ENCODE results near the gene ACER3. TPM values are rescaled to one million over a fixed set of nuclear protein-coding genes. Genes with fewer than 3 reads are reported as not detected.
"Not testable (repeated sequence)": the region's sequence is repeated elsewhere in the genome, so short reads cannot be mapped to it uniquely, and the experiment has no call there.

The ACER3 gene
- 10.0 and 18.6 TPM in 2 replicates for total RNA-seq

DNA sequence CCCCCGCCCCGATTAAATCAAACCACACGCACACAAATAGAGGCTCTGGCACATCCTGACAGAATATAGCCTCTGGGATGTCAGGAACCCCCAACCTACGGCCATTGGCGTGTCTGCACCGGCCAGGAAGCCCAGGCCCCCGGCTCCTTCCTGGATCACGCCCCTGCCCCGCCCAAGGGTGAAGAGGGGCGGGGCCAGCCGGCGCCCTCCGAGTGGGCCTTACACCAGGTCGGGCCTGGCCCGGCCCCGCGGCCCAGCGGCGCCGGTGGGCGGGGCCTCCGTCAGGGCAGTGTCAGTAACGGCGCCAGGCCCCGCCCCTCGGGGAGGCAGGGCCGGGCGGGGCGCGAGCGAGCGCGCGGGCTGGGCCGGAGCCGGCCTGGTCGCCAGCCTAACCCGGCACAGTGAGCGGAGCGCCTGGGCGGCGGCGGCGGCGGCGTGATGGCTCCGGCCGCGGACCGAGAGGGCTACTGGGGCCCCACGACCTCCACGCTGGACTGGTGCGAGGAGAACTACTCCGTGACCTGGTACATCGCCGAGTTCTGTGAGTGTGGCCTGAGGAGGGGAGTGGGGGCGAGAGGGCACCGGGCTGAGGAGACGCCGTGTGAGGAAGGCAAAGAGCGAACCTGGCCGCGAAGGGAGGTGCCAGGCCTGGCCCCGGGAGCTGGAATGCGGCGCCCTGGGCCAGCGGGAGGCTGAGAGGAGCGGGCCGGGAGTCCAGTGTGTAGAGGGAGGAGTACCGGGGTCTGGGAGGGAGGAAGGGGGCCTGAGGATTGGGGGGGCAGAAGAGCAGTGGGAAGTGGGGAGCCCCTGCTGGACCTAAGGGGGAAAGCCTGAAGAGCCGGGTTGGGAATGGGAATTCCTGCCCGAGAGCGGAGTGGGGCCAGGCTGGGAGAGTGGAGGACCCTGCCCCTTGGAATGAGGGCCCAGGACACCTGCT is at the start of gene ACER3:
TSS of gene ACER3 (plus strand) at position 380 of the 937 bp plus-strand sequence. CDS start at position 439, 59 bp downstream.
- DNase-seq (ENCODE audit: low read depth), result peak; percentile 86
- TF ChIP-seq, protein P1, sequence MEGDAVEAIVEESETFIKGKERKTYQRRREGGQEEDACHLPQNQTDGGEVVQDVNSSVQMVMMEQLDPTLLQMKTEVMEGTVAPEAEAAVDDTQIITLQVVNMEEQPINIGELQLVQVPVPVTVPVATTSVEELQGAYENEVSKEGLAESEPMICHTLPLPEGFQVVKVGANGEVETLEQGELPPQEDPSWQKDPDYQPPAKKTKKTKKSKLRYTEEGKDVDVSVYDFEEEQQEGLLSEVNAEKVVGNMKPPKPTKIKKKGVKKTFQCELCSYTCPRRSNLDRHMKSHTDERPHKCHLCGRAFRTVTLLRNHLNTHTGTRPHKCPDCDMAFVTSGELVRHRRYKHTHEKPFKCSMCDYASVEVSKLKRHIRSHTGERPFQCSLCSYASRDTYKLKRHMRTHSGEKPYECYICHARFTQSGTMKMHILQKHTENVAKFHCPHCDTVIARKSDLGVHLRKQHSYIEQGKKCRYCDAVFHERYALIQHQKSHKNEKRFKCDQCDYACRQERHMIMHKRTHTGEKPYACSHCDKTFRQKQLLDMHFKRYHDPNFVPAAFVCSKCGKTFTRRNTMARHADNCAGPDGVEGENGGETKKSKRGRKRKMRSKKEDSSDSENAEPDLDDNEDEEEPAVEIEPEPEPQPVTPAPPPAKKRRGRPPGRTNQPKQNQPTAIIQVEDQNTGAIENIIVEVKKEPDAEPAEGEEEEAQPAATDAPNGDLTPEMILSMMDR (IDR thresholded peaks at IDR 0.05; ENCODE audit: insufficient read depth, low read depth, low read length), result peak; percentile 39
- peak within 1 kb of the TSS; percentile 77 for H3K4me3 ChIP-seq (ENCODE audit: low read depth, low read length)

DNA sequence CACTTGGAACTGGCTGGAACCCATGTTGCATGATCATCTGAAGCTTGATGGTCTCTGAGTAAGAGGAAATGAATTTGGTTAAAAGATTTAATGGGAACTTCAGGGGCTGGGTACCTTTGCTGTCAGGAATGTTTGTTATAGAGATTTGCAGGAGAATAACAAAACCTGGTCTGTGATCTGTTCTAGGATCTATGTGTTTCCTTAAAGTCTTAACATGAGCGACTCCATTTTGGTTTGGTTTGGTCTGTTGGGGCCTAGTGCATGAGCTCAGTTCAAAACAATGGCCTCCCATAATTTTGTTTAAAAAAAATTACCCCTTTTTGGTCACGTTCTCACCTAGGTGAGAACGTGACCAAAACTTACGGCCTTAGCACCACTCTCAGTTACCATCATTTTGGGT is 49.5 kb upstream of the ACER3 start:
- no peak overlapping the region for H3K4me3 ChIP-seq (ENCODE audit: low read depth, low read length)
- TF ChIP-seq, protein P1 (IDR thresholded peaks at IDR 0.05; ENCODE audit: insufficient read depth, low read depth, low read length), result no peak
- DNase-seq (ENCODE audit: low read depth), result no peak

GRCh38 chr11:76814414-76814813 is 46.3 kb upstream of the ACER3 start:
- TF ChIP-seq, protein P1 (IDR thresholded peaks at IDR 0.05; ENCODE audit: insufficient read depth, low read depth, low read length), result no peak
- no peak for DNase-seq (ENCODE audit: low read depth)

GRCh38 chr11:76815678-76816077 is 45.0 kb upstream of the ACER3 start:
- not testable (repeated sequence) for DNase-seq (ENCODE audit: low read depth); H3K4me3 ChIP-seq (ENCODE audit: low read depth, low read length)

More at GRCh38 chr11:76814414-76814813, 46.3 kb upstream of the ACER3 start:
- no peak overlapping the region for H3K4me3 ChIP-seq (ENCODE audit: low read depth, low read length)

DNA sequence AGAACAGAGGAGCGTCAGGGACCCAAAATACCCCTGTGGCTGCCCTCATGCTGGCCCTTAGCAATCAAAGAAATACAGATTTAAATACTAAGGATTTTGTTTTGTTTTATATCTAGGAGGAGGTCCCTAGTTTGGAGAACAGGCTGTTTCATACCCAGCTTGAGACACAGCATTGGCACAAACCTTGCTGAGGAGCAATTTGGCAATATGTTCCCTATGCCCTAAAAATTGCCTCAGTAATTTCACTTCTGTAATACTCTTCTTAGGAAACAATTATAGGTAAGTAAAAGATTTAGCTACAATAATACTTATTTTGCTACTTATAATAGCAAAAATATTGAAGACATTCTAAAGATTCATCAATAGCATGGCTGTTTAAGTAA is 40.5 kb upstream of the ACER3 start:
- H3K4me3 ChIP-seq (ENCODE audit: low read depth, low read length), result no peak overlapping the region
- DNase-seq (ENCODE audit: low read depth), result no peak
- TF ChIP-seq, protein P1 (IDR thresholded peaks at IDR 0.05; ENCODE audit: insufficient read depth, low read depth, low read length), result no peak

GRCh38 chr11:76821396-76821795 is 39.3 kb upstream of the ACER3 start:
- H3K4me3 ChIP-seq (ENCODE audit: low read depth, low read length); DNase-seq (ENCODE audit: low read depth): not testable (repeated sequence)

GRCh38 chr11:76822406-76822805 is 38.3 kb upstream of the ACER3 start:
- H3K4me3 ChIP-seq (ENCODE audit: low read depth, low read length), result no peak overlapping the region
- TF ChIP-seq, protein P1 (IDR thresholded peaks at IDR 0.05; ENCODE audit: insufficient read depth, low read depth, low read length), result no peak
- DNase-seq (ENCODE audit: low read depth), result no peak
